Liver (tissue), 9 donors: Measurements from ENCODE around the gene MGA. TPM values are rescaled to one million over a fixed set of nuclear protein-coding genes. Genes with fewer than 3 reads are reported as not detected.

ENCODE experiments used
- DNase-seq: peaks from one replicate; pipeline ENCODE4 v3.0.0-alpha.2; 2017; ENCODE audit warnings: low spot score
- H3K27ac ChIP-seq, 2 donors: one replicate each; pipeline ENCODE4 v1.7.0; 2013; ENCODE audit warnings: inconsistent platforms in 2 of 2, low read length in 2 of 2, control low read depth in 1 of 2, low read depth in 1 of 2, mild to moderate bottlenecking in 1 of 2
- H3K27me3 ChIP-seq, 4 donors: one replicate each; pipeline versions ENCODE4 v1.6.1 to v1.7.0; 2013; ENCODE audit warnings: low read length in 3 of 4, inconsistent platforms in 1 of 4, mild to moderate bottlenecking in 1 of 4, moderate library complexity in 1 of 4; ENCODE audit not compliant: control insufficient read depth in 4 of 4, insufficient read depth in 4 of 4
- H3K36me3 ChIP-seq, 4 donors: one replicate each; pipeline versions ENCODE4 v1.6.1 to v1.7.0; 2013; ENCODE audit warnings: low read length in 3 of 4, mild to moderate bottlenecking in 3 of 4, low read depth in 1 of 4, moderate library complexity in 1 of 4; ENCODE audit not compliant: control insufficient read depth in 4 of 4, insufficient read depth in 3 of 4
- H3K4me1 ChIP-seq, 4 donors: one replicate each; pipeline versions ENCODE4 v1.6.1 to v1.7.0; 2013; ENCODE audit warnings: low read length in 3 of 4, mild to moderate bottlenecking in 3 of 4, moderate library complexity in 1 of 4; ENCODE audit not compliant: control insufficient read depth in 4 of 4, insufficient read depth in 4 of 4
- H3K4me3 ChIP-seq, 3 donors: one replicate each; pipeline versions ENCODE4 v1.6.1 to v1.7.0; 2013; ENCODE audit warnings: low read length in 3 of 3, control low read depth in 1 of 3, low read depth in 1 of 3, mild to moderate bottlenecking in 1 of 3
- H3K9ac ChIP-seq, 2 donors: one replicate each; pipeline ENCODE4 v1.7.0; 2013; ENCODE audit warnings: low read length in 2 of 2, mild to moderate bottlenecking in 2 of 2, moderate library complexity in 2 of 2, control low read depth in 1 of 2, low read depth in 1 of 2
- H3K9me3 ChIP-seq, 4 donors: one replicate each; pipeline versions ENCODE4 v1.6.1 to v1.7.0; 2013; ENCODE audit warnings: low read length in 3 of 4; ENCODE audit not compliant: control insufficient read depth in 4 of 4
- ATF3 ChIP-seq: IDR thresholded peaks from 2 replicates; pipeline ENCODE4 v1.6.1; 2016; ENCODE audit warnings: antibody characterized with exemption
- CTCF ChIP-seq: fragments of 150-350 bp; IDR thresholded peaks from 2 replicates; pipeline ENCODE4 v1.5.1; 2017; ENCODE audit warnings: improper control_type of control experiment, low read depth, low read length; ENCODE audit not compliant: missing input control
- EGR1 ChIP-seq, 2 donors: IDR thresholded peaks; 2 replicates each; pipeline ENCODE4 v1.6.1; 2016 to 2018; ENCODE audit warnings: antibody characterized with exemption in 2 of 2, low read depth in 2 of 2
- FOXA1 ChIP-seq: IDR thresholded peaks from 2 replicates; pipeline ENCODE4 v1.6.1; 2016; ENCODE audit warnings: antibody characterized with exemption
- FOXA2 ChIP-seq: IDR thresholded peaks from 2 replicates; pipeline ENCODE4 v1.6.1; 2016; ENCODE audit warnings: antibody characterized with exemption
- GABPA ChIP-seq, 2 donors: IDR thresholded peaks in 1 of 2; conservative IDR thresholded peaks in 1 of 2; 2 replicates each; pipeline ENCODE4 v1.6.1; 2016; ENCODE audit warnings: antibody characterized with exemption in 2 of 2, mild to moderate bottlenecking in 1 of 2, moderate library complexity in 1 of 2
- HNF4A ChIP-seq, 2 donors: conservative IDR thresholded peaks; 2 replicates each; pipeline ENCODE4 v1.6.1; 2016; ENCODE audit warnings: antibody characterized with exemption in 2 of 2, mild to moderate bottlenecking in 2 of 2
- HNF4G ChIP-seq: IDR thresholded peaks from 2 replicates; pipeline ENCODE4 v1.6.1; 2016; ENCODE audit warnings: antibody characterized with exemption
- JUND ChIP-seq, 2 donors: IDR thresholded peaks; 2 replicates each; pipeline ENCODE4 v1.6.1; 2016; ENCODE audit warnings: antibody characterized with exemption in 2 of 2
- MAX ChIP-seq: IDR thresholded peaks from 2 replicates; pipeline ENCODE4 v1.6.1; 2016; ENCODE audit warnings: antibody characterized with exemption
- NR2F2 ChIP-seq: IDR thresholded peaks from 2 replicates; pipeline ENCODE4 v1.6.1; 2016; ENCODE audit warnings: antibody characterized with exemption
- RAD21 ChIP-seq, 2 donors: IDR thresholded peaks; 2 replicates each; pipeline ENCODE4 v1.6.1; 2016; ENCODE audit warnings: antibody characterized with exemption in 2 of 2, mild to moderate bottlenecking in 2 of 2
- REST ChIP-seq: IDR thresholded peaks from 2 replicates; pipeline ENCODE4 v1.6.1; 2016; ENCODE audit warnings: antibody characterized with exemption, mild to moderate bottlenecking
- RXRA ChIP-seq, 2 donors: IDR thresholded peaks; 2 replicates each; pipeline ENCODE4 v1.6.1; 2017 to 2018; ENCODE audit warnings: antibody characterized with exemption in 2 of 2, mild to moderate bottlenecking in 1 of 2
- SP1 ChIP-seq: IDR thresholded peaks from 2 replicates; pipeline ENCODE4 v1.6.1; 2018; ENCODE audit warnings: antibody characterized with exemption, mild to moderate bottlenecking
- TAF1 ChIP-seq: conservative IDR thresholded peaks from 2 replicates; pipeline ENCODE4 v1.6.1; 2016; ENCODE audit warnings: antibody characterized with exemption, mild to moderate bottlenecking
- YY1 ChIP-seq: IDR thresholded peaks from 2 replicates; pipeline ENCODE4 v1.6.1; 2016; ENCODE audit warnings: antibody characterized with exemption, mild to moderate bottlenecking
- ZBTB33 ChIP-seq: IDR thresholded peaks from 2 replicates; pipeline ENCODE4 v1.6.1; 2016; ENCODE audit warnings: antibody characterized with exemption
- WGBS: extraction: QIAGEN DNeasy Blood & Tissue Kit; methylation state at CpG from one replicate; pipeline ENCODE4 v1.1.7; 2013; 5-methylcytosine and 5-hydroxymethylcytosine counted together
- polyA plus RNA-seq, 2 donors: library from polyadenylated mRNA; stranded (reverse) in 1 of 2; unstranded in 1 of 2; fragments of 200-250 nt in 1 of 2; fragments of >200 nt in 1 of 2; fragmentation: Nextera tagmentation in 1 of 2; extraction: Ambion mirVana in 1 of 2; gene quantifications; one replicate each; pipeline versions ENCODE4 v1.2.1 to v1.2.3, GENCODE V29; 2013 to 2015
- total RNA-seq, 2 donors: library from RNA; depleted of rRNA; stranded (reverse); fragments of >200 nt; gene quantifications; one replicate each; pipeline ENCODE4 v1.2.3, GENCODE V29; 2014
- donor health status: healthy.
- donor health status: healthy.
- donor health status: healthy.
- donor health status: healthy.
- donor health status: healthy.

Gene MGA
- total and polyA plus RNA-seq, 4 donors = 2.1 to 33.5 (median 13.2) TPM

GRCh38 chr15:41627203-41627602 is 33.0 kb upstream of the MGA start (continued):
- TF ChIP-seq EGR1 (IDR thresholded peaks at IDR 0.05; ENCODE audit: low read depth in 2 of 2) = no peak
- no peak for TF ChIP-seq MAX
- no peak for TF ChIP-seq NR2F2
- TF ChIP-seq SP1 = no peak
- no peak for TF ChIP-seq REST

GRCh38 chr15:41629463-41629862 is 30.7 kb upstream of the MGA start:
- Histone ChIP-seq H3K9ac (no peak overlapping the region), H3K36me3 (no peaks in the 10 kb centered on the region), H3K4me3 (no peak overlapping the region), H3K4me1 (no peaks in the 10 kb centered on the region), H3K27me3 (no peaks in the 10 kb centered on the region), H3K9me3 (no peaks in the 10 kb centered on the region), H3K27ac (no peak overlapping the region)
- TF ChIP-seq ATF3 = no peak
- TF ChIP-seq GABPA (IDR thresholded peaks at IDR 0.05 in 1 of 2, conservative IDR thresholded peaks at IDR 0.05 in 1 of 2) = no peak
- TF ChIP-seq CTCF = no peak
- TF ChIP-seq MAX = no peak
- no peak for TF ChIP-seq RXRA (IDR thresholded peaks at IDR 0.05)
- no peak for TF ChIP-seq FOXA2
- TF ChIP-seq NR2F2 = no peak
- no peak for TF ChIP-seq HNF4A (conservative IDR thresholded peaks at IDR 0.05)
- no peak for TF ChIP-seq JUND (IDR thresholded peaks at IDR 0.05)
- no peak for DNase-seq
- 91% methylated on average over 4 of the region's 4 CpGs for WGBS

- DNase-seq = no peak
- H3K36me3 ChIP-seq = no peaks in the 10 kb centered on the region
- 84% methylated on average over 5 of the region's 5 CpGs for WGBS
- H3K9me3 ChIP-seq = no peaks in the 10 kb centered on the region
- no peaks in the 10 kb centered on the region for H3K27me3 ChIP-seq
- H3K4me1 ChIP-seq = no peaks in the 10 kb centered on the region
- no peak overlapping the region for H3K4me3 ChIP-seq
- no peak overlapping the region for H3K9ac ChIP-seq
- H3K27ac ChIP-seq = no peak overlapping the region
- TF ChIP-seq ATF3 (no peak), GABPA (IDR thresholded peaks at IDR 0.05 in 1 of 2, conservative IDR thresholded peaks at IDR 0.05 in 1 of 2) (no peak), HNF4G (no peak), SP1 (no peak), RAD21 (IDR thresholded peaks at IDR 0.05) (no peak), FOXA2 (no peak), FOXA1 (no peak), TAF1 (no peak), ZBTB33 (no peak), YY1 (no peak), RXRA (IDR thresholded peaks at IDR 0.05) (no peak), EGR1 (IDR thresholded peaks at IDR 0.05; ENCODE audit: low read depth in 2 of 2) (no peak), CTCF (no peak)
Measured at GRCh38 chr15:41629883-41630282, 30.3 kb upstream of the MGA start.
